ENCODE measurements around the gene BPIFB2. TPM values are rescaled to one million over a fixed set of nuclear protein-coding genes. Genes with fewer than 3 reads are reported as not detected.

The BPIFB2 gene
- total RNA-seq, 1 donor from 2014 or later: not detected

DNA sequence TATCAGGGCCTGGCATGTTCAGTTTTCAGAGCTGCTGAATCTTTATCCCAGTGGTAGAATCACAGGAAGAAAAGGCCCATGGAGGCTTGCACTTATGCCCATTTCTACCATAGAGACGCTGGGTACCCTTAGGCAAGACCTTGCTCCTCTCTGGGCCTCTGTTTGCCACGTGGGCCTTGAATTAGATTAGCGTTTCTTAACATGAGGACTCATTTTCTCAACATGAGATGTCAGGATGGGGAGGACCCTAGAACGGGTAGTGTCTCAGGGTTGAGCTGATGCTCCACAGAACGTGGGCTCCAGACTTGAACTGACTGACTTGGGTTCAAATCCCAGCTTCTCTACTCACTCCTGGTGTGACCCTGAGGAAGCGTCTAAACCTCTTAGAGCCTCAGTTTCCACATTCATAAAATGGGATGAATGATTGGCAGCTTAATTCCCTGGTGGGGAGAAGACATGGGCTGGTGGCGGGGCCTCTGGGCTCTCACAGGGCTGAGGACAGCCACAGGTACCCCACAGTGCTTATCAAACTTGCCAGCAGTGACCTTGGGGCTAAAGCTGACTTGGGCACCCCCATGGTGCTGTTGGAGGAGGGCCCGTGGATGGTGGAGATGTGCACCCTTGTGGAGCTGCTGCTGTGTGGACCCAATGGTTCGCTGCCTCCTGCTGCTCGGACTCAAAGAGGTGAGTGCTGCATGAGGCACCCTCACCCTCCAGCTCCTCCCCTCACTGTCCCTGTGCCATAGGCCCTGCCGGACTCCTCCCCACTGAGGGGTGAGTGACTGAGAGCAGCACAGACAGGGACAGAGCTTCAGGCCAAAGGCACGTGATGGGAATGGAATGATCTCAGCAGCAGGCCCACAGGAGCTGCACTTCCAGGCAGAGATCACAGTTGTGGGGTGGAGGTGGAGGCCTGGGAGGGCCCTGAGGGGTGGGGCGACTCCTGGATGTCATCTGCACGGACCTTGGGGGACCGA is 31.5 kb upstream of the BPIFB2 start:
- Histone ChIP-seq H3K27me3 (ENCODE audit: control insufficient read depth, insufficient read depth, low read length) (no peaks in the 10 kb centered on the region), H3K4me3 (ENCODE audit: low read depth, low read length) (no peak overlapping the region), H3K36me3 (ENCODE audit: control insufficient read depth, insufficient read depth, low read length) (no peaks in the 10 kb centered on the region)
- FAIRE-seq (no peak), DNase-seq (ENCODE audit: low read depth) (no peak)
- TF ChIP-seq, protein P1, sequence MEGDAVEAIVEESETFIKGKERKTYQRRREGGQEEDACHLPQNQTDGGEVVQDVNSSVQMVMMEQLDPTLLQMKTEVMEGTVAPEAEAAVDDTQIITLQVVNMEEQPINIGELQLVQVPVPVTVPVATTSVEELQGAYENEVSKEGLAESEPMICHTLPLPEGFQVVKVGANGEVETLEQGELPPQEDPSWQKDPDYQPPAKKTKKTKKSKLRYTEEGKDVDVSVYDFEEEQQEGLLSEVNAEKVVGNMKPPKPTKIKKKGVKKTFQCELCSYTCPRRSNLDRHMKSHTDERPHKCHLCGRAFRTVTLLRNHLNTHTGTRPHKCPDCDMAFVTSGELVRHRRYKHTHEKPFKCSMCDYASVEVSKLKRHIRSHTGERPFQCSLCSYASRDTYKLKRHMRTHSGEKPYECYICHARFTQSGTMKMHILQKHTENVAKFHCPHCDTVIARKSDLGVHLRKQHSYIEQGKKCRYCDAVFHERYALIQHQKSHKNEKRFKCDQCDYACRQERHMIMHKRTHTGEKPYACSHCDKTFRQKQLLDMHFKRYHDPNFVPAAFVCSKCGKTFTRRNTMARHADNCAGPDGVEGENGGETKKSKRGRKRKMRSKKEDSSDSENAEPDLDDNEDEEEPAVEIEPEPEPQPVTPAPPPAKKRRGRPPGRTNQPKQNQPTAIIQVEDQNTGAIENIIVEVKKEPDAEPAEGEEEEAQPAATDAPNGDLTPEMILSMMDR (IDR thresholded peaks at IDR 0.05; ENCODE audit: insufficient read depth, low read length, severe bottlenecking): no peak

DNA sequence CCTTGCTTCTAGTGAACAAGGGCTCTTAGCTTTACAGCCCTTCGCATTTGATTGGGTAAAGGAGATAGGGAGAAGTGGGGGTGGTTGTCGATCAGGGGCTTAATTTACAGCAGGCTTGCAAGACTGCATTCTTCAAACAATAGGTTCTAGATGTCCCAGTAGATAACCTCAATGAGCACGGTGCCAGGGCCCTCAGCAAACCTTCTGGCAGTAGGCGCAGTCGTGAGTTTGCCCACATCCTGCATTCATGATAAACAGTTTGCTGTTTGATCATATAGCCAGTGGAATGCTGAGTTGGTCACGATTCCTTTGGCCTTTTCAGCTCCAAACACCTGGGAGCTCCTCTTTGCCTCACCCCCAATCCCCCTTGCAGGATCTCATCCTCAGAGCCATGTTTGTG is 30.8 kb upstream of the BPIFB2 start:
- DNase-seq (ENCODE audit: low read depth) (no peak), FAIRE-seq (no peak)
- TF ChIP-seq, protein P1 (IDR thresholded peaks at IDR 0.05; ENCODE audit: insufficient read depth, low read length, severe bottlenecking): no peak
- H3K27me3 ChIP-seq (ENCODE audit: control insufficient read depth, insufficient read depth, low read length): no peaks in the 10 kb centered on the region
- H3K4me3 ChIP-seq (ENCODE audit: low read depth, low read length): no peak overlapping the region
- no peaks in the 10 kb centered on the region for H3K36me3 ChIP-seq (ENCODE audit: control insufficient read depth, insufficient read depth, low read length)

DNA sequence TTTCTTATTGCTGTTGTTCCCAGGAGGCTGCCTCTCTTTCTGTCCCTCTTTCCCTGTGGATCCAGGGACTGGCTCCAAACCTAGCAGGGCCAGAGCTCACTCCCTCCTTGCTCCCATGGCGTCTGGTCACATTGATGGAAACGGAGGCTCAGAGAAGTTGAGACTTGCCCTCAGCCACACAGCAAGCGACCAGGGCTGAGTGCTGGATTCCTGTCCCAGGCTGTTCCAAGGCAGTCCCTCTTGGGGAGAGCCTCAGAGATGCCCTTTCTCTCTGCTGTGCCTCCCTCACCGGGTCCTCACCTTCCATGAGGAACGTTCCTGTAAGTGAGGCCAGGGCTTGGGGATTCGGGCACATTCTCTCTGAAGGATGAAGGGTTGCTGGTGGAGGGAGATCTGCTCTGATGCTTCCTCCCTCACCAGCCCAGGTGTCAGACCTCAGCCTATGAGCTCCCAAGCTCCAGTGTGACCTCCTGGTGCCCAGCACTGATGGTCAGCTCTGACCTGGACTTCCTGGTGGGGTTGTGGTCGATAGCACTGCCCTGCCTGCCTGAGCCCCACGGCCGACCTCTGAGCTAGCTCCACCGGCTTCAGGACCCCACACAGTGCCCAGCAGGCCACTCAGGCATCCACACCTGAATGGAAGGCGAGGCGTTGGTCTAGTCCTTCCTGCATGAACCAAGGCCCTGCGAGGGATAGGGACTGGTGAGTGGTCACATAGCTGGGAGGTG is 30.1 kb upstream of the BPIFB2 start:
- FAIRE-seq (no peak), DNase-seq (ENCODE audit: low read depth) (no peak)
- TF ChIP-seq, protein P1 (IDR thresholded peaks at IDR 0.05; ENCODE audit: insufficient read depth, low read length, severe bottlenecking): no peak
- H3K36me3 ChIP-seq (ENCODE audit: control insufficient read depth, insufficient read depth, low read length): no peaks in the 10 kb centered on the region
- no peaks in the 10 kb centered on the region for H3K27me3 ChIP-seq (ENCODE audit: control insufficient read depth, insufficient read depth, low read length)
- no peak overlapping the region for H3K4me3 ChIP-seq (ENCODE audit: low read depth, low read length)

DNA sequence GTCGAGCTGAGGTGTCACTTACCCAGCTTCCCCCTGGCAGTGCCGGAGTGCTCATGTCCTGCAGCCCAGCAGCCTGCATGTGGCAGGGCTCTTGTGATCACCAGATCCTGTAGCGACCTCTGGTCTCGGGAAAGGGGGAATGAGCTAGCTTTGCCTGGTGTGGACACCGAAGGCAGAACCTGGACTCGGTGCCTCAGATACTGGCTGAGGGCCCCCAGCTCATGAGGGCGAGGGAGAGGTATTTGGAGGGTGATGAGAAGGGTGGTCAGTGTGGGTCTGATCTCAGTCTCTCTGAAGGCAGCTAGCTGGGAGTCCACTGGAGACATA is 29.5 kb upstream of the BPIFB2 start:
- no peak for DNase-seq (ENCODE audit: low read depth)
- Histone ChIP-seq H3K4me3 (ENCODE audit: low read depth, low read length) (no peak overlapping the region), H3K36me3 (ENCODE audit: control insufficient read depth, insufficient read depth, low read length) (no peaks in the 10 kb centered on the region), H3K27me3 (ENCODE audit: control insufficient read depth, insufficient read depth, low read length) (no peaks in the 10 kb centered on the region)
- TF ChIP-seq, protein P1 (IDR thresholded peaks at IDR 0.05; ENCODE audit: insufficient read depth, low read length, severe bottlenecking): no peak
- FAIRE-seq: no peak

DNA sequence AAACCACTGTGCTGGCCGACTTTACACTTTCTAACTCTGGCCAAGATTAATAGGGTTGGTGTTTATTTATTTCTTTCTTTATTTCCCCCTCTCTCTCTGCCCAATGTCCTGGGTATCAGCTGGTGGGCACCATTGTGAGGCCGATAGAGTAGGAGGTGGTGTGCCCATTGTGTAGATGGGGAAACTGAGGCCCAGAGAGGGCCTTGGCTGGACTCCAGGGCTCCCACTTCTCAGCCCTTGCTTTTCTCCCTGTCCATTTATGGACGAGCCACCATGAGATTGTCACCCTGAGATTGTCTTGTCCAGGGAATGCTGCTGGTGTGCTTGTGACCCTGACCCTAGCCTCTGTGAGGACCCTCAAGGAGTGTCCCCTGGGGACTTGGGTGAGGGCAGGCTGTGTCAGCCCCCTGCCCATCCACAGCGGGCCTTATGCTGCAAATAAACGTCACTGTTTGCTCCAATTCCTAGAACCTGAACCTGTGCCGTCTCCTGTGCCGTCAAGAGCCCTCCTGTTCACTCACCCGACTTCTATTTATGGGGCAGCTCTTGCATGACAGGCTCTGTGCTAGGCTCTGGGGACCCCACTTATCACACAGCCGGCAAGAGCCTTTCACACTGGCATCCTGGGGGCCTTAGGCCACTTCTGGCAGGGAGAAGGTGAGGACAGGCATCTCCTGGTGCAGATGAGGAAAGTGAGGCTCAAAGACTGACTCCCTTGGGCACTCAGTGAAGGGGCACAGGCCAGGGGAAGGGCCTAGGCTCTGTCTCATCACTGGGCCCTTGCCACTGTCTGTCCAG is 28.1 kb upstream of the BPIFB2 start:
- no peak overlapping the region for H3K4me3 ChIP-seq (ENCODE audit: low read depth, low read length)
- no peaks in the 10 kb centered on the region for H3K27me3 ChIP-seq (ENCODE audit: control insufficient read depth, insufficient read depth, low read length)
- H3K36me3 ChIP-seq (ENCODE audit: control insufficient read depth, insufficient read depth, low read length): no peaks in the 10 kb centered on the region
- FAIRE-seq (no peak), DNase-seq (ENCODE audit: low read depth) (no peak)
- TF ChIP-seq, protein P1 (IDR thresholded peaks at IDR 0.05; ENCODE audit: insufficient read depth, low read length, severe bottlenecking): no peak

Measured in bronchial epithelial cell (primary cell).